CD4-positive, alpha-beta T cell treated with Interleukin-21 for 1 hour (primary cell): ENCODE measurements around the gene EIF4ENIF1.
"Not testable (repeated sequence)": the region's sequence is repeated elsewhere in the genome, so short reads cannot be mapped to it uniquely, and the experiment has no call there.

Source experiments
- DNase-seq: peaks from one replicate; pipeline ENCODE4 v3.0.0-alpha.2; 2020

The EIF4ENIF1 gene, protein sequence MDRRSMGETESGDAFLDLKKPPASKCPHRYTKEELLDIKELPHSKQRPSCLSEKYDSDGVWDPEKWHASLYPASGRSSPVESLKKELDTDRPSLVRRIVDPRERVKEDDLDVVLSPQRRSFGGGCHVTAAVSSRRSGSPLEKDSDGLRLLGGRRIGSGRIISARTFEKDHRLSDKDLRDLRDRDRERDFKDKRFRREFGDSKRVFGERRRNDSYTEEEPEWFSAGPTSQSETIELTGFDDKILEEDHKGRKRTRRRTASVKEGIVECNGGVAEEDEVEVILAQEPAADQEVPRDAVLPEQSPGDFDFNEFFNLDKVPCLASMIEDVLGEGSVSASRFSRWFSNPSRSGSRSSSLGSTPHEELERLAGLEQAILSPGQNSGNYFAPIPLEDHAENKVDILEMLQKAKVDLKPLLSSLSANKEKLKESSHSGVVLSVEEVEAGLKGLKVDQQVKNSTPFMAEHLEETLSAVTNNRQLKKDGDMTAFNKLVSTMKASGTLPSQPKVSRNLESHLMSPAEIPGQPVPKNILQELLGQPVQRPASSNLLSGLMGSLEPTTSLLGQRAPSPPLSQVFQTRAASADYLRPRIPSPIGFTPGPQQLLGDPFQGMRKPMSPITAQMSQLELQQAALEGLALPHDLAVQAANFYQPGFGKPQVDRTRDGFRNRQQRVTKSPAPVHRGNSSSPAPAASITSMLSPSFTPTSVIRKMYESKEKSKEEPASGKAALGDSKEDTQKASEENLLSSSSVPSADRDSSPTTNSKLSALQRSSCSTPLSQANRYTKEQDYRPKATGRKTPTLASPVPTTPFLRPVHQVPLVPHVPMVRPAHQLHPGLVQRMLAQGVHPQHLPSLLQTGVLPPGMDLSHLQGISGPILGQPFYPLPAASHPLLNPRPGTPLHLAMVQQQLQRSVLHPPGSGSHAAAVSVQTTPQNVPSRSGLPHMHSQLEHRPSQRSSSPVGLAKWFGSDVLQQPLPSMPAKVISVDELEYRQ

DNA sequence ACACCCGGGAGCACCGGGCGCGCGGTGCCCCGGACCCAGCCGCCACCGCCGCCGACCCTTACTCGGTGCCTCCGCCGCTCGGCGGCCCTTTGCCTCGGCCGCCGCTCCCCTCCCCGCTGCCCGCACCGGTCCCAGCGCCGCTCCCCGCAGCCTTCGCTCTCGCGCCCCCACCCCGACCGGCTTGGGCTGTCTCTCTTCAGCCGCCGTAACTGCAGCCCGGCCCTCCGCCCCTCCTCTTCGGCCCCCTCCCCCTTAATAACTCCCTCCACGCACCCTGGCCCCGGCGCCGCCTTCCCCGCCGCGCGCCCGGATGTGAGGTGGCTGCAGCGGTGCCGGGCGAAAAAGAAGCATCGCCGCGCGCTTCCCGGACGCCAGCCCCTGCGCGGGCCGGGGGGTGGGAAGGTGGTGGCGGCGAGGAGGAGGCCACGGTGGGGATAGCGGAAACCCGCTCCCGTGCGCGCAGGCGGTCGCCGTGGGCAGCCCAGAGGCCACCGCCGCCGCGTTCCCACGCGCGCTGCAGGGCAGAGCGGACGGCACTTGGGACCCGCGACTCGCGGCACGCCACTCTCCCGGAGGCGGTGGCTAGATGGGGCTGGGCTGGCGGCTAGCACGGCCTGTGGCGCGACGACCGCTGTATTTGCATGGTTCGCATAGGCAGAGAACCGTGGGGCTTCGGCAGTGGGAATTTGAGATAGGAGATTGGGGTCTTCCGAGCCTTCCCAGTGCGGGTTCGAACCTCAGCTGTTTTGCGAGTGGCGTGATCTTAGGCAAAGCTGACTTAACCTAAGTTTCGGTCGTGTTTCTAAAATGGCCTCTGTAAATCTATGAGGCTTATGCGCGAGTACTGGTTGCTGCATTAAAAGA is at the start of gene EIF4ENIF1:
Gene EIF4ENIF1 (minus strand): TSS at position 211 of the 864 bp plus-strand sequence. CDS start 1,124 bp downstream, outside the sequence.
- peak; percentile 90 for DNase-seq

DNA sequence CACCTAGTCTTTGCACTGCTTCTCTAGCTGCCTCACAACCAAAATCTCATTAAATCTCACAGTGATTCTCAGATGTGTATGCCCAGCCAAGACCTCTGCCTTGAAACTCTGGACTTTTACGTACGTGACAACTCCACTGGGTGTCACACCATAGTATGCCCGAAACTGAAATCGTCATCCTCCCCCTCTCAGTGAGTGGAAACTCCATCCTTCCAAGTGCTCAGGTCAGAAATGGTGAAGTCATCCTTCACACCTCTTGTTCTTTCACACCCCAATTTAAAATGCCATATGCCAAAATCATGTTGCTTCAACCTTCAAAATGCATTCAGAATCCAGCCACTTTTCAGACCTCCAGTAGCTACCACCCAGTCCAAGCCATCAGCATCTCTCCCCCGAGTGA is 49.2 kb upstream of the EIF4ENIF1 start:
- no peak for DNase-seq

DNA sequence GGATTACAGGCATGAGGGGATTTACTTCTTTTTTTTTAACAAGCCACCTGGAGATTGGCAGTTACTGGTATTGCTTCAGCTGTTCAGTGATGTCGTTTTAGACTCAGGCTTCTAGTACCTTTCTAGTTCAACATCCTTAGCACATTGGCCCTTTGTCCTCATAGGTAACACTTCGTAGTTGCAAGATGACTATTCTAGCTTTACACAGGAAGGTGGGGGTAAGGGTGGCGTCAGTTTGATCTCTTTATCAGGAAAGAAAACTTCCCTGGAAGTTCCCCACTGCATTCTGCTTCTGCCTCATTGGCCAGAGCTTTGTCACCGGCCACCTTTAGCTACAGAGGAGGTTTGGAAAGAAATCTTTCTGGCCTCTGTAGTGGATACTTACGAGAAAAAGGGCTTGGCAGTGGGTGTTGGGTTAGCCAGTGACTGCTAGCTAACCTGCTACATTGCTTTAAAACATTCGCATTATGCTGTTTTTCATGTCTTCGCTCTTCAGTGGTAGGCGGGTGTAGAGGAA is 47.4 kb upstream of the EIF4ENIF1 start:
- DNase-seq: peak; percentile 29

DNA sequence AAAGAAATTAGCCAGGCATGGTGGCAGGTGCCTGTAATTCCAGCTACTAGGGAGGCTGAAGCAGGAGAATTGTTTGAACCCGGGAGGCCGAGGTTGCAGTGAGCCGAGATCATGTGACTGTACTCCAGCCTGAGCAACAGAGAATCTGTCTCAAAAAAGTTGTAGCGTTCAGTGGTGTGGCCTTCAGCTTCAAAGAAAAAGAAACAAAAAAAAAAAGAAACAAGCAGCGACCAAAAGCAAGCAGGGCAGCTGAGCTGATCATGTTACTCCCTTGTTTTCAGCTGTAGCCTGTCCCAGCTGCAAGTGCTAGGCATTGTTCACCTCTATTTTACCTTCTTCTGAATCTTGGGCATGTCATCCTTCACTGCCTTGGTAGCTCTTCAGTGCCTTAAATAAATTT is 43.7 kb upstream of the EIF4ENIF1 start:
- DNase-seq: no peak

DNA sequence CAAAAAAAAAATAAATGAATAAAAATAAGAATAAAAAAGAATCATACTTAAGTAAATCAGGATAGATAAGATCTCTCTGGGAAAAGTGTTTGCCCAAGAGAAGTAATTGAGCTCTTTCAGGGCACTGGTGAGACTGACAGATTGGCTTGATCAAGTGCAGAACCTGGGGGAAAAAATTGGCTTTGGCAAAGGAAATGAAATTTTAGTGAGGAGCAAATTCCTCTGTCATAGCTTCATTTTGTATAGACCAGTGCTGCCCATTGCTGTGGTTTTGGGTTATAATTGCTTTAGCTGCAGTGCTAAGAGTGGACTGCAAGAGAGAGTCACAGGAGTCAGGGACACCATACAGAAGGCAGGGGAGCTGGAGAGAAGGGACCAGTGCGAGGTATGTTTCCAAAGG is 42.4 kb upstream of the EIF4ENIF1 start:
- no peak for DNase-seq

DNA sequence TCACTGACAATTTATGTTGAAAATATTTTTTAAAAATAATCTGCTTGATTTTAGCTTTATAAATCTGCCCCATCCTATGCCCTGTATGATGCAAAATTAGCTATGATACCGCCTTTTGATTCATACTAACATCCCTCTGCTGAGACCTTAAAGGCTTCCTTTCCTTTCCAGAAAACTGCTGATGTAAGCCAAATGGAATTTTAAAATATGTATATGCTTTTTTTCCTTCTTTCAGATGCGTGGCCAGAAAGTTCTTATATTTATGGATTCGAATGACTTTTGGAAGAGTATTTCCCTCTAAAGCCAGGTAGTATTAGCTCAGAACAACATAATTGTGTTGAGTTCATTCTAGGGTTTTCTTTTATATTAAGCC is 41.2 kb upstream of the EIF4ENIF1 start:
- no peak for DNase-seq

DNA sequence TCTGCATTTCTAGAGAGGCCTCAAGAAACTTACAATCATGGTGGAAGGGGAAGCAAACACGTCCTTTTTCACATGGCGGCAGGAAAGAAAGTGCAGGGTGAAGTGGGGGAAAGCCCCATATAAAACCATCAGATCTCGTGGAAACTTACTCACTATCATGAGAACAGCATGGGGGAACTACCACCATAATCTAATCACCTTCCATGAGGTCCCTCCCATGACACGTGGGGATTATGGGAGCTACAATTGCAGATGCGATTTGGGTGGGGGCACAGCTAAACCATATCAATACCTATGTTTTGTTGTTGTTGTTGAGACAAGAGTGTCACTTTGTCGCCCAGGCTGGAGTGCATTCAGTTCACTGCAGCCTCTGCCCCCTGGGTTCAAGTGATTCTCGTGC is 36.6 kb upstream of the EIF4ENIF1 start:
- DNase-seq: peak; percentile 21

DNA sequence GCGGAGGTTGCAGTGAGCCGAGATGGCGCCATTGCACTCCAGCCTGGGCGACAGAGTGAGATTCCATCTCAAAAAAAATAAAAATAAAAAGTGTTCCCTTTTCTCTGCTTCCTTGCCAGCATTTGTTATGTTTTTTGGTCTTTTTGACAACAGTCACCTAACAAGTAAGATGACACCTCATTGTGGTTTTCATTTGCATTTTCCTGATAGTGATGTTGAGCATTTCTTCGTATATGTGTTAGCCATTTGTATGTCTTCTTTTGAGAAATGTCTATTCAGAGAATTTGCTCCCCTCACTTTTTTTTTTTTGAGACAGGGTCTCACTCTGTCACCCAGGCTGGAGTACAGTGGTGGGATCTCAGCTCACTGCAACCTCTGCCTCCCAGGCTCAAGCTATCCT is 34.5 kb upstream of the EIF4ENIF1 start:
- peak; percentile 27 for DNase-seq

DNA sequence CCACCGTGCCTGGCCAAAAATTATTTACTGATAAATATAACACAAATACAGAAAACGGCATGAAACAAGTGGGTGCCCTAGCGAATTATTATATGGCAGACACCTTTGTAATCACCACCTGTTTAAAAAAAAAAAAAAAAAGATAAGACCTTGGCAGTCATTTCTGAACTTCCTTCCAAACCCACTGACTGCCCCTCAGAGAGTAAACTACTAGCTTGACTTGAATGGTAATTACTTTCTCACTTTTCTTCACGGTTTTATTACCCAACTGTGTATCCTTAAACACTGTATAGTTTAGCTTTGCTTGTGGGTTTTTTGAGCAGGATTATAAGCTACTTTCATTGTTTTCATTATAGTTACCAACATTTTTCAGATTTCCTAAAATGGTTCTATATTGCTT is 30.4 kb upstream of the EIF4ENIF1 start:
- no peak for DNase-seq

DNA sequence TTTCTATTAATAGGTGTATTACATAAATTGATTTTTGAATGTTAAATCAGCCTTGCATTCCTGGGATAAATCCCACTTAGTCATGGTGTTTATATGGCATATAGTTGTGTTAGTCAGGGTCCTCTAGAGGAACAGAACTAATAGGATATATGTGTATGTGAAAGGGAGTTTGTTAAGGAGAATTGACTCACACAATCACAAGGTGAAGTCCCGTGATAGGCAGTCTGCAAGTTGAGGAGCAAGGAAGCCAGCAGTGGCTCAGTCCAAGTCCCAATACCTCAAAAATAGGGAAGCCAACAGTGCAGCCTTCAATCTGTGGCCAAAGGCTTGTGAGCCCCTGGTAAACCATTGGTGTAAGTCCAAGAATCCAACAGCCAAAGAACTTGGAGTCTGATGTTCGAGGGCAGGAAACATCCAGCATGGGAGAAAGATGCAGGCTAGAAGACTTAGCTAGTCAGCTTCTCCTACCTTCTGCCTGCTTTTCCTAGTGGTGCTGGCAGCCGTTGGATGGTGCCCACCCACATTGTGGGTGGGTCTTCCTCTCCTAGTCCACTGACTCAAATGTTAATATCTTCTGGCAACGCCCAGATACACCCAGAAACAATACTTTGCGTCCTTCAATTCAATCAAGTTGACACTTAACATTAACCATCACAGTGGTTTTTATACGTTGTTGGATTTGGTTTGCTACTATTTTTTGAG is 19.6 kb upstream of the EIF4ENIF1 start:
- DNase-seq: no peak

DNA sequence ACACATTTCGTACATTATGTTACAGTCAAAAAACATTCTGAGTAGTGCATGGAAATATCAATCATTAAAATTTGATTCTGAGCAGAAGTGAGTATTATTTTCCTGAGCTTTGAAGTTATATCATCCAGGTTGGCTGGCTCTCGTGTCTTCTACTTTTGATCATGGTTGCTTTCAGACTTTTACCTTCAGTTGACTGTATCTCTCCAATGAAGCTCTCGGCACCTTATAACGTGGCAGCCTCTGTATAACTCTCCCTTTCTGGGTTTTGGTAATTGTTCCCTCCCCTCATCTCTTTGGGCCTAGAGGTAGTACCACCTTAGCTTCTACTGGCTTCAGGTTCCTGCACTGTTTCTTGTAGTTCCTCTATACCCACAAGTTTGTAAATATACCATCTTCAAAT is 18.9 kb upstream of the EIF4ENIF1 start:
- DNase-seq: no peak

DNA sequence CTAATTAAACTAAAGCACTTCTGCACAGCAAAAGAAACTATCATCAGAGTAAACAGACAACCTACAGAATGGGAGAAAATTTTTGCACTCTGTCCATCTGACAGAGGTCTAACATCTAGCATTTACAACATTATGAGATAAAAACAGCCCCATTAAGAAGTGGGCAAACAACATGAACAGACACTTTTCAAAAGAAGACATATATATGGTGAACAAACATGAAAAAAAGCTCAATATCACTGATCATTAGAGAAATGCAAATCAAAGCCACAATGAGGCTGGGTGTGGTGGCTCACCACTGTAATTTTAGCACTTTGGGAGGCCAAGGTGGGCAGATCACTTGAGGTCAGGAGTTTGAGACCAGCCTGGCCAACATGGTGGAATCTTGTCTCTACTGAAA is 17.9 kb upstream of the EIF4ENIF1 start:
- not testable (repeated sequence) for DNase-seq

DNA sequence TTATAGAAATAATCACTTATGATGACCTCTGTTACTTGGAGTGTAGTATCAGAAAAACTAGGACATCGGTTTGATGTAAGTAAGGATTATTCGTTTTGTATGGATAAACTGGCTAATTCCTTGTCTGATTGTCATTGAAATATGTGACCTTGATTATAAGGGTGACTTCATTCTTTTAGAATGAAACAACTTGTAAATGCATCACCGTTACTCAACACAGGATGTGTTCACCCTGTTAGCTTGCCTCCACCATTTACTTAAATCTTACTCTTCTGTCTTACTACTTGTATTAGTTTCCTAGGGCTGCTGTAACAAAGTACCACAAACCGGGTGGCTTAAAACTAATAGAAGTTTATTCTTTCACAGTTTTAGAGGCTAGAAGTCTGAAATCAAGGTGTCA is 14.6 kb upstream of the EIF4ENIF1 start:
- DNase-seq: no peak

DNA sequence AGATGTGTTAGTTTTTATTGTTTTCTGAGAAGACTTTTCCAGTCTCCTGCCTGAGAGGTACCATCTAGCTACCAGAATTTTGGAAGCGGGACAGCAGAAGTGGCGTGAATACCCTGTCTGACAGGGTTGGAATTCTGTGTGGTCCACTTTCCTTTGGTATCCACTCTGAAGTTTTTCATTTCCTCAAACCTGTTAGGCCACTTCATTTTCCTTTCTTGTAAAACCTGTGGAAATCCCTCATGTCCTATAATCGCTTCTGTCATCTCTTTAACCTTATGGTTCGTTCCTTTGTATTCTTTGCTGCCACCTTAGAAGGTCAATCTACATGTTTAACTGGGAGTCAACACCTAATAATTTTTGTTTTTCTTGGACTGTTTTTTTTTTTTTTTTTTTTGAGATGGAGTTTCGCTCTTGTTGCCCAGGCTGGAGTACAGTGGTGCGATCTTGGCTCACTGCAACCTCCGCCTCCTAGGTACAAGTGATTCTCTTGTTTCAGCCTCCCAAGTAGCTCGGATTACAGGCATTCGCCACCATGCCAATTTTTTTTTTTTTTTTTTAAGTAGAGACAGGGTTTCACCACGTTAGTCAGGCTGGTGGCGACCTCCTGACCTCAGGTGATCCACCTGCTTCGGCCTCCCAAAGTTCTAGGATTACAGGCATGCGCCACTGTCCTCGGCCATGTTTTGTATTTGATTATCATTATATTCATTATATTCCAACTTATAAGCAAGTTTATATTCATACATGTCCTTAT is 13.7 kb upstream of the EIF4ENIF1 start:
- no peak for DNase-seq

DNA sequence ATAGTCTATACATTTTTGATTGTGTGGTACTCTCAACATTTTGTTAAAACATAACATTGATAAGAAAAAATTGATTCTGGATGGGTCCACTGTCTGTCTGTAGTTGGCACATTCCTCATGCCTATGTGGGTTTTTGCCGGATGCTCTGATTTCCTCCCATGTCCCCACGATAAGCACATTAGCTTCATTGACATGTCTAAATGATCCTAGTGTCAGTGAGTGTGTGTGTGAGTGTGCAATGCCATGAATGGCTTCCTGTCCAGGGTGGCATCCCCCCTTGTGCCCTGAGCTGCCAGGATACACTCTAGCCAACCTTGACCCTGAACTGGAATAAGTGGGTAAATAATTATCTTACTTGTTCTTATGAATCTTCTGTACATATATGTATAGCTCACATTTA is 12.1 kb upstream of the EIF4ENIF1 start:
- no peak for DNase-seq

DNA sequence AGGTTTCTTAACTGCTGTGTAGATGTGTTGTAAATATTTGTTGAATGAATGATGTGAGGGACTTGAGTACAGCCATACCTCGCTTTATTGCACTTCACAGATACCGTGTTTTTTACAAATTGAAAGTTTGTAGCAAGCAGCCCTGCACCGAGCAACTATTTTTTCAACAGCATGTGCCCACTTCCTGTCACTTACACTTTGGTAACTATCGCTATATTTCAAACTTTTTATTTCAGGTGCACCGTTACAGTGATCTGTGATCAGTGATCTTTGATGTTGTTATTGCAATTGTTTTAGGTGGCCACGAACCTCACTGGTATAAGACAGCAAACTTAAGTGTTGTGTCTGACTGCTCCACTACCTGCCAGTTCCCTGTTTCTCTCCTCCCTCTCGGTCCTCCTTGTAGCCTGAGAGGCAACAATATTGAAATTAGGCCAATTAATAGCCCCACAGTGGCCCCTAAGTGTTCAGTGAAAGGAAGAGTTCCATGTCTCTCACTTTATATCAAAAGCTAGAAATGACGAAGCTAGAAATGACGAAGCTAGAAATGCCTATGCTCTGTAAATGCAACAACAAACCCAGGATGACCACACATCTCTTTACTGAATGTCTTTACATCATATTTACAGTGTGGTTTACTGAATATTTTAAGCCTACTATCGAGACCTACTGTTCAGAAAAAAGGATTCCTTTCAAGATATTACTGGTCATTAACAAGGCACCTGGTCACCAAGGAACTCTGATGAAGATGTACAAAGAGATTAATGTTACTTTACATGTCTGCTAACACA is 7.7 kb upstream of the EIF4ENIF1 start:
- DNase-seq: peak; percentile 61

DNA sequence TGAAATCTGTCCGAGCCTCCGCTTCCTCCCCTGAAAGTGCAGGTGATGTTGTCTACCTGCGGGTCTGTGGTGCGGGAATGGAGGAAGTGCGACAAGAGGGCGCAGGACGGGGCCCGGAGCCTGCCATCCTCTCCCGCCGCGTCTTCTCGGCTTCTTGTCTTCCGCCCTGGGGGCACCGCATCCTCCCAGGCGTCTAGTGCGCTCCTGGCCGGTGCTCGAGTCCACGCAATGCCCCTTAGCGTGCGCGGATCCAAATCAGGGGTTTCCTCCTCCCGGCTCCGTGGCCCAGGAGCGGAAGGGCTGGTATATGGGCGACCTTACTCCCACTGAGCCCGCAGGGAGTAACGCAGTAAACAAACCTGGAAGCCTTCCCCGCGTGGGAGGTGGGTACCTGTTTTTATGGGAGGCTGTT is 7.1 kb upstream of the EIF4ENIF1 start:
- peak; percentile 38 for DNase-seq

DNA sequence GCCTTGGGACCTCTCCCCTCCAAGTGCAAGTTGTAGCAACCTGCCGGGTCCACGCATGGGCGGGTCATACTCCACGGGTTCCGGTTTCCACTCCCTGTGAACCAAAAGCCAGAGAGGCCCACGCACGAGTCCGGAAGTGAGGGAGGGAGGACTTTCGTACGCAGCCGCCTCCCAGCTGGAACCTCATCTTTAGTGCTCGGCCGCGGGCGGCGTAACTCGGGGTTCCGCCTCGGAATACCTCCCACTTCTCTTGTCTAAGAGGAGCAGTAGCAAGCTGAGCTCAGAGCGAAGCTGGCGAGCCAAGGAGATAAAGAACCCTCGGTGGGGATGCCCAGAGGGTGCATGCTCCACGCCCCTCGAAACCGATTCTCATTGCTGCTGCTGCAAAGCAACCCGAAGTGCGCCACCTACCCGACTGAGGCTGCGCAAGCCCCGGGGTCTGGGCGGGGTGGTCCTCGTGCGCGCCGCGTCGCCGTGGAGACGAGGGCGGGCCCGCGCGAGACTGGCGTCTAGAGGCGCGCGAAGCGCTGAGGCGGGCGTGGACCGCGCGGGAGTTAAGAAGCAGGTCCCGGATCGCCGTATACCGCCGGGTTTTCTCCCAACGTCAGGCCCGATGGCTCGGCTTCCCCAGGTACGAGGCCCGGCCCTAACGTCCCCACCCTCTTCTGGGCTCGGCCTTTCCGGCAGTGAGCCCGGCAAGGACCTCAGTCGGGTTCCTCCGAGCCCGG is 6.5 kb upstream of the EIF4ENIF1 start, which contains the start of gene SFI1:
Gene SFI1 (plus strand): TSS at position 530 of the 728 bp plus-strand sequence. CDS start 11,749 bp downstream, outside the sequence.
- DNase-seq: peak; percentile 95

DNA sequence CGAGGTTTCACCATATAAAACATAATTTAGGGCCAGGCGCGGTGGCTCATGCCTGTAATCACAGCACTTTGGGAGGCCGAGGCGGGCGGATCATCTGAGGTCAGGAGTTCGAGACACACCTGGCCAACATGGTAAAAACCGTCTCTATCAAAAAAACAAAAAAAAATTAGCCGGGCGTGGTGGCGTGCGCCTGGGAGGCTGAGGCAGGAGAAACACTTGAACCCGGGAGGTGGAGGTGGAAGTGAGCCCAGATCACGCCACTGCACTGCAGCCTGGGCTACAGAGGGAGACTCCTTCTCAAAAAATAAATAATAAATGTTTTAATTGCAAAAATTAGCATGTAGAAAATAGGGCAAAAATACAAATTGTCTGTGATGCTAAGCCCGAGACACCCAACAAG is 5.7 kb upstream of the EIF4ENIF1 start:
- DNase-seq: no peak
